ENCODE measurements around the gene RBM20. TPM values are rescaled to one million over a fixed set of nuclear protein-coding genes. Genes with fewer than 3 reads are reported as not detected.

Gene RBM20
- polyA plus RNA-seq, 1 experiment = 0.11 TPM

DNA sequence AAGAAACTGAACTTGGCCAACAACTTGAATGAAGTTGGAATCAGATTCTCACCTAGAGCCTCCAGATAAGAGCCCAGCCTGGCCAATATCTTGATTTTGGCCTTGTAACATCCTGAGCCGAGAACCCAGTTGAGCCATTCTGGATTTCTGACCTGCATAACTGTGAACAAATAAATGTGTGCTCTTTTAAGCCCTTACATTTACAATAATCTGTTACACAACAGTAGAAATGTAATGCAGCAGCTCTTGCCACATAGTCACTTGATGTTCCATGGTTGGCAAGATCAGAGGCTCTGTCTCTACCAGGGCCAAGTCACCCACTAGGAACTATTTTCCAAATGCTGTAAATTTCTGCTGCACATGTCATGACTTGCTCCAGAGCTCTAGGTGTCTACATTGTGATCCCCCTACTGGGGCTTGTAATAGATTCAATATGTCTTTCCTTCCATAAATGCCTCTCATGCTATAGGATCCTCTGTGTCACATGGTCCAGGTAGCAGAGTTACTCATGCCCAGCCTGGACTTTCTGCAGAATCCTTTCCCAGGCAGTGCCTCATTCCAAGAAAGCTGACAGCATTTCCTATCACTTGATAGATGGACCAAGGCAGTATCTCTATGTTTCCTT lies 11.4 kb upstream of the RBM20 start:
- TF ChIP-seq, protein P1, sequence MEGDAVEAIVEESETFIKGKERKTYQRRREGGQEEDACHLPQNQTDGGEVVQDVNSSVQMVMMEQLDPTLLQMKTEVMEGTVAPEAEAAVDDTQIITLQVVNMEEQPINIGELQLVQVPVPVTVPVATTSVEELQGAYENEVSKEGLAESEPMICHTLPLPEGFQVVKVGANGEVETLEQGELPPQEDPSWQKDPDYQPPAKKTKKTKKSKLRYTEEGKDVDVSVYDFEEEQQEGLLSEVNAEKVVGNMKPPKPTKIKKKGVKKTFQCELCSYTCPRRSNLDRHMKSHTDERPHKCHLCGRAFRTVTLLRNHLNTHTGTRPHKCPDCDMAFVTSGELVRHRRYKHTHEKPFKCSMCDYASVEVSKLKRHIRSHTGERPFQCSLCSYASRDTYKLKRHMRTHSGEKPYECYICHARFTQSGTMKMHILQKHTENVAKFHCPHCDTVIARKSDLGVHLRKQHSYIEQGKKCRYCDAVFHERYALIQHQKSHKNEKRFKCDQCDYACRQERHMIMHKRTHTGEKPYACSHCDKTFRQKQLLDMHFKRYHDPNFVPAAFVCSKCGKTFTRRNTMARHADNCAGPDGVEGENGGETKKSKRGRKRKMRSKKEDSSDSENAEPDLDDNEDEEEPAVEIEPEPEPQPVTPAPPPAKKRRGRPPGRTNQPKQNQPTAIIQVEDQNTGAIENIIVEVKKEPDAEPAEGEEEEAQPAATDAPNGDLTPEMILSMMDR (IDR thresholded peaks at IDR 0.05; ENCODE audit: low read depth, low read length) = no peak
- H3K4me3 ChIP-seq (ENCODE audit: low read depth, low read length) = no peak overlapping the region
- POLR2A ChIA-PET = no interaction called here
- DNase-seq (ENCODE audit: low read depth, low spot score) = no peak
- H3K27ac ChIP-seq (ENCODE audit: low read depth, low read length) = no peak overlapping the region
- peaks cover 9% of the 10 kb centered on the region for H3K27me3 ChIP-seq (ENCODE audit: control insufficient read depth, insufficient read depth, low read length)
- no peaks in the 10 kb centered on the region for H3K9me3 ChIP-seq (ENCODE audit: control insufficient read depth, insufficient read depth, low read length)
- CTCF ChIA-PET = interaction anchor here (0.6 to 1.9 kb wide), 3 partner anchors 9 to 51 kb away, joined by 3 to 8 read pairs (median 4); no protein-coding TSS in a partner anchor

DNA sequence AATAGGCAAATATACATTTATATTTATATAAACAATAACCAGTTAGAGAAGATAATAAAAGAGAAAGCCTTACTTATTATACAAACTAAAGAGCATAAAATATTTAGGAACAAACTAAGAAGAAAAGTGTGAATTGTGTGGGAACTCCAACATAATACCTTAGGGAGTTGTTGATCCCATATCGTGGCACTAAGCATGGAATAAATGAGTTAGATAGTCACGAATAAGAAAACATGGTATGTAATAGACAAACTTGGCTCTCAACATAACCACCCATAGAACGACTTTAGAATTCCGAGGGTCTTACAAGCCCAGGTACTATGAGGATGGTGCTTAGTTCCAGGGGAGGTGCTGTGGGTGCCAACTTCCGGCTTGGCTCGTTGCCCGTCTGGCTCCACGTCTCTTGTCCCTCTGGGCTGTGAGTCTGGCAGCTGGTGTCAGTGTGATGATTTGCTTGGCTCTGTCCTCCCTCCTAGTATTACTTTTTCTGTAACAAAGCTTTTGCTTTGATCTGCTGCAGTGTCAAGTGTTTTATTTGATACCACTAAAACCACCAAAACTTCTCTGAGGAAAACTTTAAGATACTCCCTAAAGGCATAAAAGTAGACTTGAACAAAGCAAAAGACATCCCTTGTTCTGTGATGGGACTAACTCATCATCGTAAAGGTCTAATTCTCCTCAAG lies 9.5 kb upstream of the RBM20 start:
- POLR2A ChIA-PET = no interaction called here
- TF ChIP-seq, protein P1 (IDR thresholded peaks at IDR 0.05; ENCODE audit: low read depth, low read length) = no peak
- H3K27ac ChIP-seq (ENCODE audit: low read depth, low read length) = no peak overlapping the region
- DNase-seq (ENCODE audit: low read depth, low spot score) = no peak
- CTCF ChIA-PET = interaction anchor here (3.0 kb wide), 1 partner anchor 37 kb away, joined by 9 read pairs; no protein-coding TSS in a partner anchor
- peaks cover 11% of the 10 kb centered on the region for H3K27me3 ChIP-seq (ENCODE audit: control insufficient read depth, insufficient read depth, low read length)
- H3K9me3 ChIP-seq (ENCODE audit: control insufficient read depth, insufficient read depth, low read length) = no peaks in the 10 kb centered on the region
- no peak overlapping the region for H3K4me3 ChIP-seq (ENCODE audit: low read depth, low read length)

DNA sequence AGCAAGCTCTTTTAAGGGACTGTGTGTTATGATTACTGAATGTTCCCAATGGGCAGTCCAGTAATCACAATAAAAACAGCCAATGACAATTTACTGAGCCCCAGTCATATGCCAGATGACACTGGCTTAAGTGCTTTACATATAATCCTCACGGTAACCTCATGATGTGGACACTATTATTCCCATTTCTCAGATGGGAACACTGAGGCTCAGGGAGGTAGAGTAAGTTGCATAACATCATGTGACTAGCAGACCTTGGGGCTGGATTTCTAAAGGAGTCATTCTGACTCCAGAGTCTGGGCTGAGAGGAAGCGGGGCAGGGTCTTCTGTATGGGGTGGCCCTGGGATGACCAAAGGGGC lies 7.6 kb upstream of the RBM20 start:
- H3K27me3 ChIP-seq (ENCODE audit: control insufficient read depth, insufficient read depth, low read length) = peaks cover 16% of the 10 kb centered on the region
- DNase-seq (ENCODE audit: low read depth, low spot score) = no peak
- no peak overlapping the region for H3K27ac ChIP-seq (ENCODE audit: low read depth, low read length)
- ChIA-PET CTCF (interaction anchor here (0.5 to 3.0 kb wide), 3 partner anchors 26 to 79 kb away, joined by 3 to 9 read pairs (median 3); no protein-coding TSS in a partner anchor), POLR2A (no interaction called here)
- H3K4me3 ChIP-seq (ENCODE audit: low read depth, low read length) = no peak overlapping the region
- no peaks in the 10 kb centered on the region for H3K9me3 ChIP-seq (ENCODE audit: control insufficient read depth, insufficient read depth, low read length)
- TF ChIP-seq, protein P1 (IDR thresholded peaks at IDR 0.05; ENCODE audit: low read depth, low read length) = no peak

DNA sequence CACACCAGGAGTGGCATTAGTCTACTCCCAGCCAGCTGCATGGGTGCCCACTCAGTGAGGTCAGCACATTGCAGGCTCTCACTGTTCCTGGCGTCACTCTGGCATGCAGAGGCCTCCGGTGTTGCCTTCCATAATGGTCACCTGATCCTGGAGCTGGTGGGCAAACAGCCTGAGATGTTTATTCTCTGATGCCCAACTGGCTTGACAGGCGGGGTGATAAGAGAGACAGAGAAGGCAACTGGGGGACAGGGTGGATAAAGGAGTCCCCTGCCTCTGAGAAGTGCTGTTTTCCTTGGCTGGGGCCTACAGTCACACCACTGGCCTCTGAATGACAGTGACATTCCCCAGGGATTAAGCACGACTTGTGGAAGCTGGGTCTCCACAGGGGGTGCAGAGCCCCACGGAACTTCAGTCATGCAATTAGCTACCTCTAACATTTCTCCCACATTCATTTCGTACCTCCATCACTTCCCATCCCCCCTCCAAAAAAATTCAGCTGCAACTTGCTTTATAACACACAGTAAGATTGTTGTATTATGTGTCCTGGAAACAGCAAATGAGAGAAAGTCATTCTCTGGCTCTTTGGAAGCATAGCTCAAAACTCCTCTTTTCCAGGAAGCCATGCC lies 7.1 kb upstream of the RBM20 start:
- no peak overlapping the region for H3K27ac ChIP-seq (ENCODE audit: low read depth, low read length)
- no peak for DNase-seq (ENCODE audit: low read depth, low spot score)
- peaks cover 18% of the 10 kb centered on the region for H3K27me3 ChIP-seq (ENCODE audit: control insufficient read depth, insufficient read depth, low read length)
- H3K9me3 ChIP-seq (ENCODE audit: control insufficient read depth, insufficient read depth, low read length) = no peaks in the 10 kb centered on the region
- TF ChIP-seq, protein P1 (IDR thresholded peaks at IDR 0.05; ENCODE audit: low read depth, low read length) = no peak
- no peak overlapping the region for H3K4me3 ChIP-seq (ENCODE audit: low read depth, low read length)
- POLR2A ChIA-PET = no interaction called here
- CTCF ChIA-PET = interaction anchor here (0.5 to 3.0 kb wide), 3 partner anchors 26 to 80 kb away, joined by 3 to 9 read pairs (median 3); no protein-coding TSS in a partner anchor

Data from AG04450 (cell line).